TTC549 (cell line): ENCODE results near the gene CHCHD10.

ENCODE experiments used
- FAIRE-seq: peaks from 2 replicates; lab custom pipeline; 2012; peaks lifted over from hg19 to GRCh38; lab: Jason Lieb, UNC

CHCHD10 gene

DNA sequence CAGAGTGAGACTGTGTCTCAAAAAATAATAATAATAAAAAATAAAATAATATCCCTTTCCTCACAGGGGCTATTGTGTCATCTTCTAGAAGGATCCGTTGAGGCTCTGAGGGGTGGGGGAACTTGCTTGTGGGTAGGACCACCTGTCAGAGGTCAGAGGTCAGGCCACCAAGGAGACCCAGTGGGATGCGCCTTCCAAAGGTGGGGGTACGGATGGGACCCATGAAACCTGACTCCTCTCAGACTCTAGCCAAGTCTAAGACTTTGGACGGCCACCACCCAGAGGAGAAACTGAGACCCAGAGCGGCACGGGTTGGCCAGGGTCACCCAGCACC, 4.5 kb upstream of the CHCHD10 start:
- FAIRE-seq = no peak

DNA sequence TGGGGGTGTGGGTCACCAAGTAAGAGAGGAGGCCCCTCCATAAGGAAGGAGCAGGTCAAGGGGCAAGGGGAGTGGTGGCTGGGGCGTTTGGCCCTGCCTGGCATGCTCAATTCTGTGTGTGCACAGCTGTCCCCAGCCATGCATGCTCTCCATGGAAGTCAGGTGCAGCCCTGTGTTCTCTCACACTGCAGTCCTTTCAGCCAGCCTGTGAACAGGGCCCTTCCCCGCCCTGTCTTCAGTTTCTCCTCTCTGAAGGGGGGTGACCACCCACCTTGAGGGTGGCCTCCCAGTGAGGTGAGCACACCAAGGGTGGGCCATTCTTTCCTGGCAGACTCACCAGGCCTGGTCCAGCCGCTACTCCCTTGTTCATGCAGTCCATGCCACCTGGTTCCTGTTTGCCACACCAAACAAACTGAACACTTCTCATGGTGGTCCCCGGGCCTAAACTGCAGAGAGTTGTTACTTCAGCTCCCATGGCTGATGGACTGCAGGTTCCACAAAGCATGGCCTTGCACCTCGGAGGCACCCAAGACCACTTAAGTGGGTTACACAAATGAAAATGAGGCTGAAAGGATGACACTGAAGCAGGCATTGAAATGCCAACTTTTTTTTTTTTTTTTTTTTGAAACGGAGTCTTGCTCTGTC, 1.7 kb upstream of the CHCHD10 start:
- no peak for FAIRE-seq

DNA sequence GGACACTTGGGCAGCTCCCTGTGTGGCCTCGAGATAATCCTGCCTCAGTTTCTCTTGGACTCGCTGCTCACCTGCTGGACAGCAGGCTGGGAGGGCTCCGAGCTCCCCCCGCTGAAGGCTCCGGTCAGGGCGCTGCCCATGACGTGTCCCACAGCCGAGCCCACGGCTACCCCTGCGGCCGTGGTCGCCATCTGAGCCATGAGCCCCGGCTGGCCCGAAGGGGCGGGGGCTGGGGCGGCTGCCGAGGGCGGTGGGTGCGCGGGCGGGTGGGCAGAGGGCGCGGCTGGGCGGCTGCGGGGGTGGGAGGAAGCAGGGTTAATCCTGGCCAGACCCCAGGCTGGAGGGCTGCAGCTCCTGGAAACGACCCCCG, 484 bp downstream of the CHCHD10 start:
- FAIRE-seq = no peak

DNA sequence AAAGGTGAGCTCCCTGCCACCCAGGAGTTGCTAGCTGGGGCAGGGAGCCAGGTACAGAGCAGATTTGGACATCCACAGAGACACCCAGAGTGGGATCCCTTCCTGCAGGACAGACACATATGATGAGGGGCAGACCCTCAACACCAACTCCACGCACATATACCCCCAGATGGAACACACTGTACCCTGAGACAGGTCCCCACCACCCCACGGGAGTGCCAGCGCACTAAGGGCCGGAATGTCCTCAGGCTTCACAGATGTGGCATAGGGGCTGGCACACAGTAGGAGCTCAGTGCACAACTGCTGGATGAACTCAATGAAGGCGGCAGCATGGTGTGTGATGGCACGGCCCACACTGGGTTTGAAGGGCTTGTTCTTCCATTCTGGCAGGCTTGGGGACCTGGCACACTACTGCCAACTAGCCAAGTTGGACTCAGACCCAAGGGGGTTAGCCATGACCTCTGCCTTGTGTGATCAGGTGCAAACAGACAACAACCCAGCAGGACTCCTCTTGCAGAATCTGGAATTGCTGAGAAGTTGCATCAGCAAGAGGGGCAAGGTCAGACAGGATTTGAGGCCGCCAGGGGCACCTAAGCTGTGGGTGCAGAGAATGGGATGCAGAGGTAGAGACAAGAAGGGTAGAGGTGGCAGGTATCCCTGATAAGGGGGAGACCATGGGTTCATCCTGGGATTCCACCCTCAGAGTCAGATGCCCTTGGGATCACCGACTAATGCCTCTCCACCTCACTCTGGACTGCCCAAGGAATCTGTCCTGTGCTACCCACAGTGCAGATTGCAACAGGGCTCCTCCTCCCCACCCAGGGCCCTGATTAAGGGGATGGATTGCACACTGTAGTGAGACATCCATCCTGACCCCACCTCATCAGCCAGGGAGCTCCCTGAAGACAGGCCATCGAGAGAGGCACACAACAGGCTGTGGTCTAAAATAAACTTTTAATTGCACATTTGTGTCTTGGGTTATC, 2.6 kb downstream of the CHCHD10 start:
- no peak for FAIRE-seq

DNA sequence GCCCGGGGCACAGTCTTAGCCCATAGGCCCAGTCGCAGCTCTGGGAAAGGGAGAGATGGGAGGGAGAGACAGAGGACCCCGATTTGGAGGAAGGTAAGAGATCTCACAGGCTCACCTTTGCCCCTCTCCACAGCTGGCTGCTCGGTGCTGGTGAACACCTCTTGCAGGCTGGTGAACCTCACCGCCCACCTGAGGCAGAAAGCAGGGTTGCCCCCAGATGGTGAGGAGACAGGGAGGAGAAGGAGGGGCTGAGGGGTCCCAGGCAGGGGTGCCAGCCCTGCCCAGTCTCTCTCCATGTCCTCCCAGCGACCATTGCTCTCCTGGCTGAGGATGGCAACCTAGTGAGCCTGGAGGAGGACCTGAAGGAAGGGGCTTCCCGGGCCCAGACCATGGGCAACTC, 3.8 kb downstream of the CHCHD10 start:
- FAIRE-seq = no peak

DNA sequence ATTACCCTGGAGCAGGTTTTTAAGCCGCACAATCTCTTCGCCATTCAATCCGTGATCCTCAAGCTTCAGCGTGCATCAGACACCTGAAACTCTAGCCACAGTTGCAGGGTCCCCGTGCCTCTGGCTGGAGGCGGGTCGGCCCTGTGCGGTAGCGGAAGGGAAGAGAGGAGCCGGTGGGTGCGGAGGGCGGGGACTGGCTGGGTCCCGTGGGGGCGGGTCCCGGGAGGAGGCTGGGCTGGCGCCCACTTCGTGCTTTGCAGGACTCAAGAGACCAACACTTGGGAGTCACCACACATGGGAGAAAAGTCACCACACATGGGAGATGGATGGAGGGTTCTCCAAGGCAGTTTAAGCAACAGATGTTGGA, 4.2 kb downstream of the CHCHD10 start:
- FAIRE-seq = no peak

DNA sequence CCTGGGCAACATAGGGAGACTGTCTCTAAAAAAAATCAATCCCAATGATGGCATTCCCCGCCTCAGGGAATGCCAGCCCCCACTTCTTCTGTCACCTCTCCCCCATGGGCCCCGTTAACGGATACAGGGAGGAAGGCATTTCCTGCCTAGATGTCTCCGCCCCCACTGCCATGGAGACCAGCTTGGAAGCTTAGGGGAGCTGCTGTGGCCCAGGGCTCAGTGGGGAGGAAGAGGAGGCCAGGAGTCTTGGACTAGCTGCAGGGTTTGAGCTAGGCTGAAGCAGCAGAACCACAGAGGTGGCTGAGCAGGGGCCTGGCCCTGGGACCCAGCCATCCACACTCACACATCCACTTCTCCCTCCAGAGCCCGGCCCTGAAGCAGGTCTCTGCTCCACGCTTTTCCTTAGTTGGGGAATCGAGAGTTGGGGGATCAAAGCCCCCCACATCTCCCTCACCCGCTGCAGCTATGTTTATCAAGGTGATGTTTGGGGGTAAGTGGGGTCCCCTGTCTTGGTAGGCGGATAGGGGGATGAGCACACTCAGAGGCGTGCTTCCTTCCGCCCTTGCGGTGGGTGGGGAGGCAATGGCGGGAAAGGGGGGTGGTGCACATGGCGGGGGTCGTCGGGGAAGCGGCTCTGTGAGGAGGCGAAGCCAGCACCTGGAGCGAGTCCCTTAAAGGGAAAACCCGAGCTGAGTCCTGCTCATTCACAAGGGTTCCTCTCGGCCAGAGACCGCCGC, 4.8 kb downstream of the CHCHD10 start, which contains the start of gene C22orf15:
TSS of gene C22orf15 (plus strand) at position 149 of the 737 bp plus-strand sequence. CDS start at position 466, 317 bp downstream.
- FAIRE-seq = no peak

DNA sequence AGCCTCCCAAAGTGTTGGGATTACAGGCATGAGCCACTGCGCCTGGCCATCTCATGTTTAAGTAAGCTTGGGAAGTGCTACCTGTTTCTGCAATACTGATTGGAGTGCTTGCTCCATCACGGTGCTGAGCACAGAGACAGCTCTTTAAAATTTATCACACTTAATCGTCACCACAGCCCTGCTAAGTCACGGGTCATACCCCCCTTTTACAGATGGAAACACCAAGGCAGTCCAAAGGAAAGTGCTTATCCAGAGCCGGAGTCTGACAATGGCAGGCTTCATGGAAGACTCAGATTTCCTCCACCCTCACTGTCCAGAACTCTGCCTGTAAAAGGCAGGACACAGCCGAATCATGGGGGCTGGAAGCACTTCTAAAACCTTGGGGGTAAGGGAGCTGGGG, 7.7 kb downstream of the CHCHD10 start:
- no peak for FAIRE-seq

DNA sequence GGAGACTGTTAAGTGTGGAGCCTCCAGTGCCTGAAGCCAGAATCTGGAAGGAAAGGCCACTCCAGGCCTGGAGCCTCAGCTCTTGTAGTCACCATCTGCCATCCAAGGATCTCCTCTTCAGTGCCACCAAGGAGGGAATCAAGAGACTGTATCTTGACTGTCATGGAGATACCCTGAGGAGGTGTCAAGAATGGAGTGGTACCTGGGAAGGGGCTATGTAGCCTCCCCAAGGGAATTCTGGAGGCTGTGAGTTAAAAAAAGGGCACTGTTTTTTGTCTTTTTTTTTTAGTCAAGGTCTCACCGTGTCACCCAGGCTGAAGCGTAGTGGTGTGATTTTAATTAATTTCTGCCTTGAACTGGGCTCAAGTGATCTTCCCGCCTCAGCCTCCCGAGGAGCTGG, 8.2 kb downstream of the CHCHD10 start:
- FAIRE-seq = no peak

DNA sequence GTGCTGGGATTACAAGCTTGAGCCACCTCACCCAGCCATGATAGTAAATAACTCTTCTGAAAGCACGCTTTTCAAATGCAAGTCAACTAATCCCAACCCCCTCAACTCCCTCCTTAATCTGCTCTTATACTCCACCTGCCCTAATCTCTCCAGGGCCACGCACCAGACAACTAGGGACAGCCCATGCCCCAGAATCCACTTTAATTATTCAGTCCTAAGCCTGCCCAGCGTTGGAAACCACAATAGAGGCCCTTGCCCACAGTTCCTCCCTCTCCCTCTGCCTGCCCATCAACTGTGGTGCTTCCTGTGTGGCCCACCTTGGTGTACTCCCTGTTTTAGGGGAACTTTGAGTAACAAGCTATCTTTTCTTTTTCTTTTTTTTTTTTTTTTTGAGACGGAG, 10.9 kb downstream of the CHCHD10 start:
- no peak for FAIRE-seq

DNA sequence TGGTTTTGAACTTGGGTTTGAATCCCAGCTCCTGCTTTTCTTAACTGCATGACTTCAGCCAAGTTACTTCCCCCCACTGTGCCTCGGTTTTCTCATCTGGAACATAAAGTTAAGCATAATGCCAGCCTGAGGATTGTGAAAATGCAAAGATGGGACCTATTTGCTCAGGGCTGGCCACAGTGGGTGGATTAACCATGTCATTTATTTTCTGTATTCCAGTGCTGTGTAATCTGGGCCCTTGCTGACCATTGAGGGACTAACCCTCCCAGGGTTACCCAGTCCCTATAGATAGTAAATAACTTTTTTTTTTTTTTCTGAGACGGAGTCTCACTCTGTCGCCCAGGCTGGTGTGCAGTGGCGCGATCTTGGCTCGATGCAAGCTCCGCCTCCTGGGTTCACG, 12.1 kb downstream of the CHCHD10 start:
- FAIRE-seq = no peak

DNA sequence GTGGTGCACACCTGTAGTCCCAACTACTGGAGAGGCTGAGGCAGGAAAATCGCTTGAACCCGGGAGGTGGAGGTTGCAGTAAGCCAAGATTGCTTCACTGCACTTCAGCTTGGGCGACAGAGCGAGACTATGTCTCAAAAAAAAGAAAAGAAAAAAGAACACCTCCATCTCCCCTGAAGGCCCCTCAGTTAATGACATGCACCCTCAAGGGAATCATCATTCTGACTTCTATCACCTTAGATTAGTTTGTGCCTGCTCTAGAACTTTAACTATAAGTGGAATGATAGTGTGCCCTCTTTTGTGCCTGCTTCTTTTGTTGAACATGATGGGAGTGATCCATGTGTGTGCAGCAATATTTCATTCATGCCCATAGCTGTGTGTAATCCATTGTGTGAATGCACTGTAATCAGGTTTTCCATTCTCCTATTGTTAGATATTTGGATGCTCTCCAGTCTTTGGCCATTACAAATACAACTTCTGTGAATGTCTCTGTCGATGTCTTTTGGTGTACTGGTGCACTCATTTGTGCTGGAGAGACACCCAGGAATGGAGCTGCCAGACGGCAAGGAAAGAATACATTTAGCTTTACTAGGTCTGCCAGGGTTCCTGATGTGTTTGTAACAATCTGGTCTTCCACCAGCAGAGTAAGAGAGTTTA, 12.7 kb downstream of the CHCHD10 start:
- no peak for FAIRE-seq

DNA sequence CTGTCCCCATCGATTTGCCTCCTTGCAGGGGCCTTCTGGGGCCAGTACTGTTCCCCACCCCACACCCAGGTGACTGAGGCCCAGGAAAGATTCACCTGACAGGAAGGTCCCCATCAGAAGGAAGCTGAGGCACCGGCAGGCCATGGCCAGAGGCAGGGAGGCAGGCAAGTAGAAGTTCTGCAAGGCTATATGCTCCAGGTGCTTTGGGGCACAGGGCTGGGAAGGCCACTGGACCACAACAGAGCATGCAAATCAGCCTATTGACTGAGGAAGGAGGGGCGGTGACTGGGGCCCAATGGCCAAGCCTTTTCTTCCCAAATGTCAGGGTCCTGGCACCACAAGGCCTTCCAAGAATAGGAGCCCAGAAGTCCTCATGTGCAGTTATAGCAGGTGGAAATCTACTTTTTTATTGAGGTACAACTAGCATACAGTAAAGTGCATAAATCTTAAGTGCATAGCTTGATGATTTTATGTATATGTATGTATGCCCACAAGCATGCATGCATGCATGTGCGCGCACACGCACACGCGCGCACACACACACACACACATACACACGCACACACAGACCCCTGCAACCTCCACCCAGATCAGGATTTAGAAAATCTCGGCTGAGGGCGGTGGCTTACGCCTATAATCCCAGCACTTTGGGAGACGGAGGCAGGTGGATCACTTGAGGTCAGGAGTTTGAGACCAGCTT, 13.4 kb downstream of the CHCHD10 start, which contains the start of gene VPREB3:
TSS of gene VPREB3 (minus strand) at position 206 of the 700 bp plus-strand sequence. CDS start at position 144, 62 bp downstream.
- no peak for FAIRE-seq

DNA sequence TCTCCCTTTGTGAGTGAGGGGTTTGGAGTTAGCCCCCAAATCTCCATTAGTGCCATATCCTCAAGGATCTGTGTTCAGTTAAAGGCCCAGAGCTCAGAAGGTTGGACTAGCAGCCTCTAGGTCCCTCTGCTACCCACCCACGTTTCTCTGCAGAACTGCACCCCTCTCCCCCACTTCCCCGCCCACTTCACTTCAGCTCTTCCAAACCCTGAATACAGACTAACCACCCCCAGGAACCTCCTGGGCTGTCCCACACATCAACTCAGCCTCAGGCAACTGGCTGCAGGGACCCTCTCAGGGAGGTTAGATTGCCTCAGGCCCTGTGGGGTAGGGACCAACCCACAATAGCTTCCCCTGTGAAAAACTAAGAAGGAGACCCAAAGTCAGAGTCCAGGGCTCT, 14.4 kb downstream of the CHCHD10 start:
- FAIRE-seq = no peak

DNA sequence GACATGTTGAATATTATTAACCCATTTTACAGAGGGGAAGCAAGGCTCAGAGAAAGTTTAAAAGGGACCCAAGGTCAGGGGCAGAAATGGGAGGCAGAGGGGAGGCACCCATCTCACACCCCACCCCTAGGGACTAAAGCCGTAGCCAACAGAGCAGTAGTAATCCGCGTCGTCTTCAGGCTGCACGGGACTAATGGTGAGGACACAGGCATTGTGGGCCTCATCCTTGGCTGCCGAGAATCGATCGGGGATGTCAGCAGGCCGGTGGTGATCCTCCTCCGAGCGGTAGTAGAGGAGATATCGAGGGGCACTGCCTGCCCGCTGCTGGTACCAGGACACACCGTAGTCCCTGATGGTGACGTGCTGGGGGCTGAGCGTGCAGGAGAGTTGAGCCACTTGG, 15.0 kb downstream of the CHCHD10 start:
- FAIRE-seq = no peak

DNA sequence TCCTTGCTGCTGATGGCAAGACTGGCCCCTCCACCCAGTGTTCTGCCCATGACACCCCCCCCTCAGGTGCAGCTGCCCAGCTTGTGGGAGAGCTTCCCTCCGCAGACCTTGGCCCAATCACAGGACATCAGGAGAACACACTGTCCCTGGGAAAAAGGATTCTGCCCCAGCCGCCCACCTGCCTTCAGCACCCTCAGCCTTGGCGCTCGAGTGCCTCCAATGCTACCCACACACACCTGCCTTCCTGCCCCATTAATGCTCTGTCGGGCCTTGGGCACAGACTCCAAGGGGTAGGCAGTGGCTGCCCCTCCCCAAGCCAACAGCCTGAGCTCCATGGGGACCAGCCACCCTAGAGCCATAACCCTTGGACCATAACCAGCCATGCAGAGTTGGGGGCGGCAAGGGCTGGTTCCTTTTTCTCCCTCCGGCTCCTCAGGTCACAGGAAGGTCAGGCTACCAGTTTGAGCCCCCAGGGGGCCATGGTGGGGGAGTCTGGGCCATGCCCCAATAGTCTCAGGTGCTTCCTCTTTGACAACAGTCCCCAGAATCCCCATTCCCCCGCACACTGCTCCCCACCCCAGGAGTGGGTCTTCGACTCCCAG, 15.6 kb downstream of the CHCHD10 start:
- no peak for FAIRE-seq

DNA sequence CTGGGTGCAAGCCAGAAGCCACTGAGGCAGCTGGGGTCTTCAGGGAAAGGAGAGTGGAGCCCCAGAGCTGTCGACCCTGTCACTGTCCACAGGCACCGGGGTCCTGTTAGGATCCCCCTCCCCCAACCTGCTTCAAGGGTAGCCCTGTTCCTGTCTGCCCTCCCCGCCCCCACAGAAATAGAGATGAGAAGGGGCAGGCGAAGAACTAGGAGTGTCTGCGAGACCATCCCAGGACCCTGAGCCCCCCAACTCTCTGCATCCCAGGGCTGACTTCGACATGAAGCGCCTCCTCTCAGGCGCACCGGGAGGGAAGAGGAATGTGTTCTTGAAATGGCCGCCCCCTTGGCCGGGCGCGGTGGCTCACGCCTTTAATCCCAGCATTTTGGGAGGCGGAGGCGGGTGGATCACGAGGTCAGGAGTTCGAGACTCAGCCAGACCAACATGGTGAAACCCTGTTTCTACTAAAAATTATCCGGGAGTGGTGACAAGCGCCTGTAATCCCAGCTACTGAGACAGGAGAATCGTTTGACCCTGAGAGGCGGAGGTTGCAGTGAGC, 16.3 kb downstream of the CHCHD10 start:
- no peak for FAIRE-seq

DNA sequence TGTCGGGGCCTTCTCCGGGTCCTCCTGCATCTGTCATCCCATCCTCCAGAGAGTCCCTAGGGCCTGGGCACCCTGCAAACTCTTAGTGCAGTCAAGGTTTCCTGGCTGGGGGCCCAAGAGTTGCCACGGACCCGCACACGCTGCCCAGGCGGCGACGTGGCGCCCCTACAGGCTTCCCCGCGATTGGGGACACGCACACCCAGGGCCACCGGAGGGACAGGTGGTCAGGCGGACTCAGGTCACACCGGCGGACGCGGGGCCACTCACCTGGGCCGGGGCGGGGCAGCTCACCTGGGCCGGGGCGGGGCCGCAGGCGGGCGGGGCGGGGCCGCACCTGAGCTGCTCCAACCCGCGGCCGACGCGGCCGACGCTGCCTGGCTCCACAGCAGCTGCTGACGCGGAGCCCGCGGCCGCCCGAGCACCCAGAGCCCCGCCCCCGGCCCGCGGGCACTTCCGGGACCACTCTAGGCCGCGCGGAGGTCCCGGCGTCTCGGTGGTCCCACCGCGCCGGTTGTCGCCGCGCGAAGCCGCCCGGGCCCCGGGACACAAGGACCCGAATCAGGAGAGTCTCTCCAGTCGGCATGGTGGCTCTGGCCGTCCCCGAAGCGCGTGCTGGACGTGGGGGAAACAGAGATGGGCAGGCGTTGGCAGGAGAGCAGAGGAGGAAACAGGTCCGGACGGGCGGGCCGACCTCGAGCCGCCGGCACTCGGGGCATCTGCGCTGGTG, 16.9 kb downstream of the CHCHD10 start, which contains the start of gene ZNF70:
TSS of gene ZNF70 (minus strand) at position 399 of the 727 bp plus-strand sequence. CDS start 5,972 bp downstream, outside the sequence.
- FAIRE-seq = no peak

DNA sequence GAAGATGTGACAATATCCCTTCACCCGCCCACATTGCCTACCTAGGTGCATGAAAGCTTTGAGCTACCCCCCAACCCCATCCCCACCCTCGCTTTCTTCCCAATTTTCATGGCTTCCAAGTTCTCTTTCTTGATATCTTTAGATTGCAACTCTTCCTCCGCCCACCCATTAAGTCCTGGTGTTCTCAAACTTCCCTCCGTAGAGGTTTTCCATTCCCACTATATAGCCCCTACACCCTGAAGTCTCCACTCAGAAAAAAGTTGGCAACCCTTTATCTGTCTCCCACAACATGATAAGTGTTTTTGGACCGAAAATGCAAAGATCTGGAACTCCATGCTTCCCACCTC, 17.4 kb downstream of the CHCHD10 start:
- no peak for FAIRE-seq

DNA sequence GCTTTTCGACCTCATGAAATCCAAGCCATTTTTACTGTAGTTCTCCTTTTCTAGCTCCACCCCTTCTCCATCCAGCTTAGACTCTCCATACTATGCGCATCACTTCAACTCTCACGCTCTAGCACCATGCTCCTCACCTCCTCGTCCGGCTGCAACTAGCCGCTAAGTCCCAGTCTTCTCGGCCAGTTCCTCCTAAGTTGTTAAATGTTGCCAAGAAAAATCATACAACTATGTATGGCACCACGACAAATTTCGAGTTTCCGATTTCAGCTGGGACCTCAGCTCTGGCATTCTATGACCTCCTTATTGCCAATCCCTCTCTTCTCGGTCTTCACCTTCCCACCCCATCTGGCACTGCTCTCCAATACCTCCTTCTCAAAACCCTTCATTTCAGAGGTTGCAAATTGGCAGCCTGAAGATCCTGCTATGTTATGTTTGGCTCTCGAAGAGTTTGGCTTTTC, 17.9 kb downstream of the CHCHD10 start:
- FAIRE-seq = no peak
